Upper lobe of right lung (tissue), 1 donor: ENCODE results near the gene PROX2. TPM values are rescaled to one million over a fixed set of nuclear protein-coding genes. Genes with fewer than 3 reads are reported as not detected.

Source experiments
- ATAC-seq: fragments of 200-7000 bp; cut with Tn5 transposase; one replicate; pipeline ENCODE4 v1.9.1; 2020; ENCODE audit warnings: mild to moderate bottlenecking, moderate library complexity
- DNase-seq: peaks from one replicate; pipeline ENCODE4 v3.0.0-alpha.2; 2020
- H3K27ac ChIP-seq: fragments of 200-600 bp; one replicate; pipeline ENCODE4 v1.8.0; 2022
- H3K27me3 ChIP-seq: fragments of 200-600 bp; one replicate; pipeline ENCODE4 v1.8.0; 2022; ENCODE audit warnings: mild to moderate bottlenecking
- H3K36me3 ChIP-seq: fragments of 200-600 bp; one replicate; pipeline ENCODE4 v1.8.0; 2022
- H3K4me1 ChIP-seq: fragments of 200-600 bp; one replicate; pipeline ENCODE4 v1.8.0; 2022
- H3K4me3 ChIP-seq: fragments of 200-600 bp; one replicate; pipeline ENCODE4 v1.8.0; 2022; ENCODE audit warnings: mild to moderate bottlenecking
- H3K9me3 ChIP-seq: fragments of 200-600 bp; one replicate; pipeline ENCODE4 v1.8.0; 2022
- CTCF ChIP-seq: fragments of 200-600 bp; IDR thresholded peaks from one replicate; pipeline ENCODE4 v1.8.0; 2022; ENCODE audit warnings: antibody characterized with exemption
- intact Hi-C: fragments of 100-400 bp; cut with DNase I; formaldehyde crosslinking; loops from one replicate; pipeline ENCODE4 v1.11.0; 2022
- total RNA-seq: library from RNA; stranded (reverse); fragmentation: NEBNext Ultra II Directional; extraction: Animal tissue kit (Norgen Biotek cat#: 25700); gene quantifications from one replicate; pipeline ENCODE4 v1.2.1, GENCODE V29; 2021
- donor health status: DM: no; HTN: yes; CAD: no; lungs with severe emphysema.

Gene PROX2
- total RNA-seq, 1 donor from 2014 or later, result not detected

- Histone ChIP-seq H3K9me3 (no peaks in the 10 kb centered on the region), H3K27ac (no peak overlapping the region), H3K4me1 (peaks cover 15% of the 10 kb centered on the region), H3K36me3 (peaks cover 23% of the 10 kb centered on the region), H3K4me3 (no peak overlapping the region), H3K27me3 (no peaks in the 10 kb centered on the region)
- intact Hi-C loops, result no loop called here
- ATAC-seq (no peak), DNase-seq (no peak)
- no peak for TF ChIP-seq CTCF
Measured at GRCh38 chr14:74836251-74836960, 39.5 kb downstream of the PROX2 start.

GRCh38 chr14:74835645-74836250 lies 40.2 kb downstream of the PROX2 start:
- H3K36me3 ChIP-seq, result peaks cover 21% of the 10 kb centered on the region
- intact Hi-C loops, result no loop called here
- no peak for ATAC-seq

GRCh38 chr14:74834692-74835392 lies 41.1 kb downstream of the PROX2 start:
- Histone ChIP-seq H3K36me3 (peaks cover 27% of the 10 kb centered on the region), H3K9me3 (no peaks in the 10 kb centered on the region), H3K4me1 (peaks cover 15% of the 10 kb centered on the region), H3K27me3 (no peaks in the 10 kb centered on the region), H3K4me3 (no peak overlapping the region), H3K27ac (no peak overlapping the region)
- DNase-seq (no peak), ATAC-seq (no peak)
- TF ChIP-seq CTCF, result no peak
- intact Hi-C loops, result no loop called here

More at GRCh38 chr14:74835645-74836250, 40.2 kb downstream of the PROX2 start:
- Histone ChIP-seq H3K4me3 (no peak overlapping the region), H3K27ac (no peak overlapping the region), H3K9me3 (no peaks in the 10 kb centered on the region), H3K27me3 (no peaks in the 10 kb centered on the region), H3K4me1 (peaks cover 15% of the 10 kb centered on the region)
- DNase-seq, result no peak
- TF ChIP-seq CTCF, result no peak

DNA sequence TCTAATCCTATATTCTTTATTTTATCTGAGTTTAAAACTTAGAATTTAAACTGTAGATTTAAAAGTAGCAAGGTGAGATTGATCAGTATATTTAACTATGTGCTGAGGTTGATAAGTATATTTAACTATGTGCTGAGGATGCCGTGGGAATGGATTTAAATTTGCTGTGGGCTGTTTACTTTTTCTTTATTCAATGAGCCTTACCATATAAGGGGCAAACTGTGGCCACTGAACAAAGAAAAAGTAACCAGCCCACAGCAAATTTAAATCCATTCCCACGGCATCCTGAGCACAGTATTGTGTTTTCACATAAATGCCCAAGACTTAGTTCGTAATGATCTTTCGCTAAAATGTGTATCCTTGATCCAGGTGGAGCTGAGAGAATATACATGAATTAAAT lies 43.1 kb downstream of the PROX2 start:
- H3K4me1 ChIP-seq, result peaks cover 6% of the 10 kb centered on the region
- intact Hi-C loops, result no loop called here
- TF ChIP-seq CTCF, result no peak
- DNase-seq (no peak), ATAC-seq (no peak)
- no peak overlapping the region for H3K4me3 ChIP-seq
- no peaks in the 10 kb centered on the region for H3K27me3 ChIP-seq
- peaks cover 36% of the 10 kb centered on the region for H3K36me3 ChIP-seq
- H3K9me3 ChIP-seq, result no peaks in the 10 kb centered on the region
- no peak overlapping the region for H3K27ac ChIP-seq

- H3K27me3 ChIP-seq, result no peaks in the 10 kb centered on the region
- TF ChIP-seq CTCF, result no peak
- H3K36me3 ChIP-seq, result peaks cover 34% of the 10 kb centered on the region
- H3K9me3 ChIP-seq, result no peaks in the 10 kb centered on the region
- H3K4me3 ChIP-seq, result no peak overlapping the region
- no peak overlapping the region for H3K27ac ChIP-seq
- H3K4me1 ChIP-seq, result no peaks in the 10 kb centered on the region
- DNase-seq (no peak), ATAC-seq (no peak)
- intact Hi-C loops, result no loop called here
Measured at GRCh38 chr14:74829251-74829650, 46.7 kb downstream of the PROX2 start.
